ENCODE data around the gene SMAP2.
"Not testable (repeated sequence)": the region's sequence is repeated elsewhere in the genome, so short reads cannot be mapped to it uniquely, and the experiment has no call there.

The SMAP2 gene

DNA sequence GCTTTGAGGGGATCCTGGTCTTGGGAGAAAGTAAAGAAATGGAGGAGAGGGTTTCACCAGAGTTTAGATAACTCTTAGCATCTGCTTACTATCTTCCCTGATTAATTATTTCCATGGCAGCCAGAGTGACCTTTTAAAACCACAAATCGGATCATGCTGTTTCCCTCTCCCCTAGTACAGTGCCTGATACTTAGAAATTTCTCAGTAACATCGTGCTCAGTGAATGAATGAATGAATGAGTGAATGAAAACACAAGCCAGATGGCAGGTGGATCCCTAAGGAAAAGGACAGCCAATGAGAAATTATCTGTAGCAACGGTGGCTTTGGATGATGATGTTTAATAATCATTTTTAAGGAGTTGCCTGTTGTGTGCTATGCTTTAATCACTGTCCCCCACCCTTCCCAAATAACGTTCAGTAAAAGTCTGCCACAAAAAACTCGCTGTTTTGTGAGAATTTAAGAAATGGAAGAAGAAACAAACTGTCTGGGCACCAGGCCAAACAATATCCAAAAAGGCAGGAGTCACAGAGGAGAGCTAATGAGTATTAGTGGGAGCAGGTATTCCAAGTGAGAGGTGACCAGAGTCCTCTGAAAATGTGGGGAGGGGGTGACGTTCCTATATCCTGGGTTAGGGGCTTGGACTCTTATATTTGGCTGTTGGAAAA lies 737 bp upstream of the SMAP2 start:
- DNase-seq = no peak

DNA sequence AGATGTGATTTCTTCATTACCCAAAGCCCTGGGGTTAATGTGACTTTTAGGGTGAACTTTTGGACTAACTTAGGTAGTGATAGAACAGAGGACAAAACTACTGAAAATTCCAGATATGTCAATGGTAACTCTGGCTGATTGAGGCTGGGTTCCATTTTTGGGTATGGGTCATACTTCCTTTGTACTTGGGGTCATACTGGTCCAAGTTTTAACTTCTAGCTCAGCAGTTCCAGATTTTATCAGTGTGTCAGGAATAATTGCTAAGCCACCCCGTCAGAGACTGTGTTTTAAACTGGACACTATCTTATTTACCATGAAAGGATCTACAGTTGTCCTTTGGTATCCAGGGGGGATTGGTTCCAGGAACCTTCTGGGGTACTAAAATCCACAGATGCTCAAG lies 4.0 kb downstream of the SMAP2 start:
- DNase-seq = no peak

GRCh38 chr1:40379785-40380452 lies 6.4 kb downstream of the SMAP2 start:
- DNase-seq = no peak

GRCh38 chr1:40380817-40381216 lies 7.3 kb downstream of the SMAP2 start:
- DNase-seq = no peak

DNA sequence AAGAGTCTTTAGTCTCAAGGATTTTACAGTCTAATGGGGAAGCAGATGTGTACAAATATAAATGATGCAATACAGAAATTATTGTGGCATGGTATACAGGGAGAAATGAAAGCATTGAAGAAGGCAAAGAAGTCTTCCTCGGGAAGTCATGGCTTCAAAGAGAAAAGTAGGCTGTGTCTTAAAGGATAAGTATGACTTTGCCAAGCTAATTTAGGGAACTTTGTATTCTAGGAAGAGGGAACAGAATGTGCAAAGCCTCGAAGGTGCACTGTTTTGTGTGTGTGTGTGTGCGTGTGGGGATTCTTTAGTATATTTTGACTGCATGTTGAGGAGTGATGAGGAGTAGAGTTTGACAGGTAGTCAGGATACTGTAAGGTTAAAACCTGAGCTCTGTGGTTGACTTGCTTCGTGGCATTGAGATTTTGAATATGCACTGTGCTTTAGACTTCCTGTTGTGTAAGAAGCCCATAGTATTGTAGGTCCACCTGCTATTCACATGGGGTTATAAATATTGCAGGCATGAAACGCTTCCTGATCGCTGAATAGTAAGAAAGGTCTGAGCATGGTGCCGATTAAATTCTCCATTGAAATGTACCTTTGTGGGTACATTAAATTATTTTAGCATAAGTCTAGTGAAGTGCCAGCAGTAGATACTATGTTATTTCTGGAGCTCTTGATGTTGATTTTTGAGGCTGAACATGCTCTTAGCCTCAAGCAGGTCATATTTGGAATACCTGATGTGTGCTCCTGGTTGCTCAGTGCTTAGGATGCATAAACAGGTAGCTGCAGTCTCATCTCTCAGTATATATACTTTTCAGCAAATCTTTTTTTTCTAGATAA lies 8.0 kb downstream of the SMAP2 start:
- no peak for DNase-seq

DNA sequence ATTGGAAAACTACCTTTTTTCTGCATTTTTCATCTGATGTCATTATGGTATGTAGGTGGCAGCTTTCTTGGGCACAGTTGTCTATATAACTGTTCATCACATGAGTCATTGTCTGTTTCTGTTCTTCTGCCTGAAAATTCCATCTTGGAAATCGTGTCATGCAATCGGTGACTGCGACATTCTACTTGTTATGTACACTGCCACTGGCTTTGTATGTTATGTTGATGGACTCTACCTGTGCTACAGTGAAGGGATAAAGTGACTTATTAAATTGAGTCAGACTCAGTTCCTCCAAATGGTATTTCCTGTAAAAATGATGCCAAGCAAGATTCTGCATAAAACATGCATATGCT lies 8.6 kb downstream of the SMAP2 start:
- peak in 1 of 2 donors; percentile 27 for DNase-seq

DNA sequence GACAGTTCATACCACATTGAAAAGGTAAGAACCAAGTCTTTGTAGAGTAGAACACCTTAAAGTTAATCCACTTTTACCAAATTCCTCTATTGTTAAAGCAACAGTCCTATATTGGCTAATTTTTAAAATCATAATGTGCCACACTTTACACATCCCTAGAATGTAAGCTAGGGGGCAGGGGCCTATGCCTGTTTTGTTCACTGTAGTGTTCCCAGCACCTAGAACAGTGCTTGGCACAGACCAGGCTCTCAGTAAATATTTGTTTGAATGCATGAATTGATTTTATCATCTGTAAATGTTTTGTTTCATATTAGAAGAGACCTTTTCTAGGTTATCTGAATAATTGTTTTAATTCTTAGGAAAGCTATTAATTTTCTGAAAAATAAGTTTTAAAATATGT lies 9.1 kb downstream of the SMAP2 start:
- no peak for DNase-seq

GRCh38 chr1:40383095-40383487 lies 9.6 kb downstream of the SMAP2 start:
- peak in 1 of 2 donors; percentile 57 for DNase-seq

GRCh38 chr1:40383488-40384412 lies 10.2 kb downstream of the SMAP2 start:
- no peak for DNase-seq

DNA sequence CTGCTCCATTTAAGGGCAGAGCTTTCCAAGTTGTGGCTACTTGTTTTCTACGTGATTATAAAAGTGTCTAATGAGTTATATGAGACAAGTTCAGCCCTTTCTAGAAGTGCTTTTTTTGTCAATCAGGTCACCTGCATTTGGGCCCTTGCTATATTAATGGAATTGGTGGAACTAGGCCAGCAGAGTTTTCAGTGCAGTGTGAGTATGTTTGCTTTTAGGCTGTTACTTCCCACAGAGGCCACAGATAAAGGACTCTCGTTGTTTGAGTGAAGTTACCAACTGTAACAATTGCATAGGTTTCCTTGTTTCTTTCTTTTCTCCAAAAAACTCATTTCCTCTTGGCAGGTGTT lies 10.9 kb downstream of the SMAP2 start:
- DNase-seq = no peak

DNA sequence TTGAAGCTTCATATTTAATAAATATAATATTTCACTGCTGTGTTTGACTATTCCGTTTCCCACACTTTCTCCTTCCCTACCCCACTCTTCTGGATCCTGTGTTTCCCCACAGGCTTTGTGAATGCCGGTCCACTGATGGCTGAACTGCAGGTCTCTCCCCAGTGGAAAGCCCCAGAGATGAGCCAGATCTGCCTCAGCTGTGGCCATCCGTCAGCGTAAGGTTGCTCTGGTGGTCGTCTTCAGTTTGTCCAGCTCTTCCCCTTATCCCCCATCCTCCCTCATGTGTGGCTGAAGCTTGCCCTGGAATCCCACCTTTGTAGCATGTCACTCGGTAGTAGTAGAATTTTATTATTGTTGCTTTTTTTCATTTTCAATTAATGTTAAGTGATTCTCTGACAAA lies 11.4 kb downstream of the SMAP2 start:
- no peak for DNase-seq

GRCh38 chr1:40385437-40386358 lies 12.2 kb downstream of the SMAP2 start:
- DNase-seq = peak in 1 of 2 donors; percentile 63

DNA sequence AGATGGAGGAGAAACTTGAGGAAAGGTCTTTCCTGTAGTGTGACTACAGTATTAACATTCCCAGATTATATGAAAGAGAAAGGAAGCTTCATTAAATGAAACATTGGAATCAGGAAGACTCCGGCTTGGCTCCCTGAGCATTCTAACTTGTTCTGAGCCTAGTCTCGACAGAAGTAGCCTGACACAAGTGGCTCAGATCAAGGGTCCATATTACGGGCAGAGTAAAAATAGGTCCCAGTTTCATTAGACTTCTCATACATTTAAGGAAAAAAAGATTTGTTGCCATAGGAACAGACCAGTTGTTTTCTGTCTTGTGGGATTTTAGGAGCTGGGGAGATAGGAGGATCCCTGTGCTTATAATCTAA lies 12.8 kb downstream of the SMAP2 start:
- DNase-seq = no peak

DNA sequence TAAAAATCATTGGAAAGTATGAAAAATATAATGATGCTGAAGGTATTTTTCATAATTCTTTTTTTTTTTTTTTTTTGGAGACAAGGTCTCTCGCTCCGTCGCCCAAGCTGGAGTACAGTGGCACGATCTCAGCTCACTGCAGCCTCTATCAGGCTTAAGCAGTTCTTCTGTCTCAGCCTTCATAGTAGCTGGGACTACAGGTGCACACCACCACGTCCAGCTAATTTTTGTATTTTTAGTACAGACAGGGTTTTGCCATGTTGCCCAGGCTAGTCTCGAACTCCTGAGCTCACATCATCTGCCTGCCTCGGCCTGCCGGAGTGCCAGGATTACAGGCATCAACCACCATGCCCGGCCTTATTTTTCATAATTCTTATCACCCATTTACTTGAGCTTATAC lies 13.3 kb downstream of the SMAP2 start:
- no peak for DNase-seq

GRCh38 chr1:40387381-40388306 lies 14.1 kb downstream of the SMAP2 start:
- DNase-seq = not testable (repeated sequence)

GRCh38 chr1:40388456-40389321 lies 15.2 kb downstream of the SMAP2 start:
- not testable (repeated sequence) for DNase-seq

- no peak for DNase-seq
Measured at GRCh38 chr1:40389322-40389803, 15.8 kb downstream of the SMAP2 start.

DNA sequence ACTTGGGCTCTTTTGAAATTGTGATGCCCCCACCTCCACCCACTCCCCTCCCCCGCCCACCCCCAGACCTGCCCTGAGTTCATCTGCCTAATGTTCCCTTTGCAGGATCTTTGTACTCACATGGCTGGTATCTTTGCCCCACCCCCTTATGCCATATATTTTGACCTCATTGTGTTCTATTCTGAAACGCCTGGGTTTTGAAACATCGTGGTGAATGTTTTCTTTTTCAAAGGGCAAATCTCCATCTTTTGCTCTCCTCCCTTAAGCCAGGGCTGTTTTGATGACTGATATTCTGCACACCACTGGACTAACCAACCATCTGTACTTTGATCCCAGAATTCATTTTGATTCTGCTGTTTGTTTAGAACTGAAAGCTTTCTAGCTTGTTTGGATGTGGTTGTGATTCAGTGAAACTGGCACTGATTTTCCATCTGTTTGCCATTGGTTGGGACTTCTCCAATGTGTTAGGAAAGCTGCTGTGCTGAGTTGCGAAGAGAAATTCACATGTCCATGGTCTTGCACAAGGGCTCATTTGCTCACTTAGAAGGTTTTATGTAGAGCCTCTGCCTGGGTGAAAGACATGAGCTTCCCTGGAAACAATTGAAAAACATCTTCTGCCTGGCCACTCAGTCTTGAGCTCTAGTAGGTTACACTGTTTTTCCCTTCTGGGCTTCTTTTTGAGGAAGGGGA lies 16.5 kb downstream of the SMAP2 start:
- DNase-seq = peak in 1 of 2 donors; percentile 36

GRCh38 chr1:40390857-40391256 lies 17.3 kb downstream of the SMAP2 start:
- no peak for DNase-seq
